ENCODE data around the gene OR10A6.

Gene OR10A6

GRCh38 chr11:7892840-7893254 lies 38.2 kb downstream of the OR10A6 start:
- TF ChIP-seq EP300 (IDR thresholded peaks at IDR 0.05; ENCODE audit: borderline replicate concordance) (no peak), NFIC (IDR thresholded peaks at IDR 0.05) (no peak), RAD21 (IDR thresholded peaks at IDR 0.05; ENCODE audit: low read depth) (peak; percentile 79), REST (IDR thresholded peaks at IDR 0.05; ENCODE audit: low read depth) (no peak)

- TF ChIP-seq MAX (IDR thresholded peaks at IDR 0.05) (no peak), ZBTB7A (IDR thresholded peaks at IDR 0.05; ENCODE audit: low read depth) (no peak), YY1 (IDR thresholded peaks at IDR 0.05; ENCODE audit: low read depth) (no peak), CEBPB (IDR thresholded peaks at IDR 0.05) (no peak), RAD21 (IDR thresholded peaks at IDR 0.05; ENCODE audit: low read depth) (no peak), EP300 (IDR thresholded peaks at IDR 0.05; ENCODE audit: borderline replicate concordance) (no peak), FOXM1 (IDR thresholded peaks at IDR 0.05; ENCODE audit: borderline replicate concordance, low read depth) (no peak), CREB1 (IDR thresholded peaks at IDR 0.05; ENCODE audit: low read depth) (no peak), NFIC (IDR thresholded peaks at IDR 0.05) (no peak), REST (IDR thresholded peaks at IDR 0.05; ENCODE audit: low read depth) (no peak)
Measured at GRCh38 chr11:7892059-7892699, 38.9 kb downstream of the OR10A6 start.

- TF ChIP-seq TEAD4 (IDR thresholded peaks at IDR 0.05) (no peak), CREB1 (IDR thresholded peaks at IDR 0.05; ENCODE audit: low read depth) (no peak), NFIC (IDR thresholded peaks at IDR 0.05) (no peak), RAD21 (IDR thresholded peaks at IDR 0.05; ENCODE audit: low read depth) (no peak), FOXM1 (IDR thresholded peaks at IDR 0.05; ENCODE audit: borderline replicate concordance, low read depth) (no peak), CEBPB (IDR thresholded peaks at IDR 0.05) (no peak), USF1 (IDR thresholded peaks at IDR 0.05) (no peak), TAF1 (IDR thresholded peaks at IDR 0.05; ENCODE audit: low read depth) (no peak), EP300 (IDR thresholded peaks at IDR 0.05; ENCODE audit: borderline replicate concordance) (no peak), YY1 (IDR thresholded peaks at IDR 0.05; ENCODE audit: low read depth) (no peak), MAX (IDR thresholded peaks at IDR 0.05) (no peak), REST (IDR thresholded peaks at IDR 0.05; ENCODE audit: low read depth) (no peak), EGR1 (IDR thresholded peaks at IDR 0.05) (no peak), ZBTB7A (IDR thresholded peaks at IDR 0.05; ENCODE audit: low read depth) (no peak), TCF12 (IDR thresholded peaks at IDR 0.05; ENCODE audit: low read depth) (no peak)
Measured at GRCh38 chr11:7890417-7891172, 40.5 kb downstream of the OR10A6 start.

- TF ChIP-seq MAX (IDR thresholded peaks at IDR 0.05) (no peak), RAD21 (IDR thresholded peaks at IDR 0.05; ENCODE audit: low read depth) (no peak), EGR1 (IDR thresholded peaks at IDR 0.05) (no peak), ZBTB7A (IDR thresholded peaks at IDR 0.05; ENCODE audit: low read depth) (no peak)
Measured at GRCh38 chr11:7889985-7890384, 41.1 kb downstream of the OR10A6 start.

GRCh38 chr11:7882860-7883259 lies 48.2 kb downstream of the OR10A6 start:
- TF ChIP-seq TAF1 (IDR thresholded peaks at IDR 0.05; ENCODE audit: low read depth) (no peak), RAD21 (IDR thresholded peaks at IDR 0.05; ENCODE audit: low read depth) (no peak), USF1 (IDR thresholded peaks at IDR 0.05) (no peak), NFIC (IDR thresholded peaks at IDR 0.05) (no peak), REST (IDR thresholded peaks at IDR 0.05; ENCODE audit: low read depth) (no peak), CEBPB (IDR thresholded peaks at IDR 0.05) (no peak), YY1 (IDR thresholded peaks at IDR 0.05; ENCODE audit: low read depth) (no peak), TEAD4 (IDR thresholded peaks at IDR 0.05) (no peak), MAX (IDR thresholded peaks at IDR 0.05) (no peak), FOXM1 (IDR thresholded peaks at IDR 0.05; ENCODE audit: borderline replicate concordance, low read depth) (no peak), EP300 (IDR thresholded peaks at IDR 0.05; ENCODE audit: borderline replicate concordance) (no peak), ZBTB7A (IDR thresholded peaks at IDR 0.05; ENCODE audit: low read depth) (no peak)
